Activated CD4-positive, alpha-beta T cell treated with anti-CD3 and anti-CD28 coated beads, Interleukin-2, amount 50 U/mL, for 16 hours (primary cell): ENCODE measurements around the gene ENOPH1.
A peak's percentile ranks its signal among the peaks of the same experiment; 100 is the strongest.
"Not testable (repeated sequence)": the region's sequence is repeated elsewhere in the genome, so short reads cannot be mapped to it uniquely, and the experiment has no call there.

ENCODE experiments used
- DNase-seq: peaks from one replicate; pipeline ENCODE4 v3.0.0-alpha.2; 2020

Gene ENOPH1

GRCh38 chr4:82428969-82429727 is 1.2 kb upstream of the ENOPH1 start:
- DNase-seq, result peak; percentile 95

DNA sequence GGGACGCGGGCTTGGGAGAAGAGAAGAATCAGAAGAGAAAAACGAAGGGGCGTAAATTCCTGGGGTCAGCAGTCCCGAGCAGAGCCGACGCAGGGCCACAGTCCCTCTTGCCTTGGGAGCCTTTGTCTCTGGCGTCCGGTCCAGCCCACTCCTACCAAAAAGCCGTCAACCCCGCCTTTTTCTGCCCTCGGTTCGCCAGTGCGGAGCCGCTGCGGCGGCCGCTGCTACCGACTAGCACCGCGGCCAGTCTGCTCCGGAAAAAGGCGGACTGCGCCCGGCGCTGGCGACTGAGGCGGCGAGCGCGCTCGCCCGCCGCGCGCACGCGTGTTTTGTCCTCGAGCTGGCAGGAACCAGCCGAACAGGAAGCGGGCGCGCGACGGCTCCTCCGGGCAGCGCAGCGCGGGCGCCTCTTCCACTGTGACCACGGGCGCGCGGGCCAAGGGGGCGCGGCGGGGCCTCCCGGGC is 630 bp upstream of the ENOPH1 start:
- no peak for DNase-seq

DNA sequence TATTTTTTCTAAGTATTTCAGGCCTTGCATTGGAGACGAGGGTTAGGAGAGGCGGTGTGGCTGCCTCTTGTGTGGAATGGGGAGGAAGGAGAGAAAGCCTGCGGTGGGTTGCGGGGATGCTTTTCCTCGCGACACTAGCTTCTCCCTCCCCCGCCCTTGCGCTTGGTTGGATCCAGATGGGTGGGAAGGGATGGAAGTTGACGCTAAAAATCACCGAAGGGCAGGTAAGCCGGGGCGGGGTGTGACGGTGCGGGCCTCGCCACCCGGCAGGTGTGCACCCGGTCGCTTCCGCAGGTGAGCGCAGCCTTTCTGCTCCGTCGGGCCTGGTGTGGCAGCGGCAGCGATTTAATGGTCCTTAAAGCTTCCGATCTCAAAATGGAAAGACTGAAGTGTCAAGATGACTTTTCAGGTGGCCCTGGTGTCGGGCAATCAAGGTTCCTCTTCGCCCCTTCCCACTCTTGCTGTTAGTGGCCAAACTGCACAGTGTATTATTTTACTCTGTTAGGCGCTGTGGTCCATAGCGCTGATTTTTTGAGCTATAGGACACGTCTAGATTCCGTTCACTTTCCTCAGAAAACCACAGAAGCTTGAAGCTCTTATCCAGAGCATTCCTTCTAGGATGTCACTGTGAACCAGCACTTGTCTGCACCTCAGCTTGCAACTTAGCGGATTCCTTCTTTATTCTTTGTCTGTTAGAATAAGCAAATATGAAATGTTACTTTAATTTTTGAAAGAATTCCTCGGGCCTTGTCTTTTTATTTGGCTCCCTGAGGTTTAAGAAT is 765 bp downstream of the ENOPH1 start:
- peak; percentile 34 for DNase-seq

GRCh38 chr4:82431831-82432230 is 1.4 kb downstream of the ENOPH1 start:
- no peak for DNase-seq

DNA sequence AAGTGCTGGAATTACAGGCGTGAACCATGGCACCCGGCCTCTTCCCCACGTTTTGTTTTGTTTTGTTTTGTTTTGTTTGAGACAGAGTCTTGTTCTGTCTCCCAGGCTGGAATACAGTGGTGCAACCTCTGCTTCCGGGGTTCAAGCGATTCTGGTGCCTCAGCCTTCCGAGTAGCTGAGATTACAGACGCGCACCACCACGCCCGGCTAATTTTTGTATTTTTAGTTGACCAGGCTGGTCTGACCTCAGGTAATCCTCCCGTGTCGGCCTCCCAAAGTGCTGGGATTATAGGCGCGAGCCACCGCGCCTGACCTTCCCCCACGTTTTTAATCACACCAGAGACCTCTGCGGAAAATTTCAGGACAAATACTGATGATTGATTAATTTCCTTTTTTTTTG is 2.2 kb downstream of the ENOPH1 start:
- no peak for DNase-seq

- peak; percentile 30 for DNase-seq
Observed at GRCh38 chr4:82433791-82434190, 3.4 kb downstream of the ENOPH1 start.

DNA sequence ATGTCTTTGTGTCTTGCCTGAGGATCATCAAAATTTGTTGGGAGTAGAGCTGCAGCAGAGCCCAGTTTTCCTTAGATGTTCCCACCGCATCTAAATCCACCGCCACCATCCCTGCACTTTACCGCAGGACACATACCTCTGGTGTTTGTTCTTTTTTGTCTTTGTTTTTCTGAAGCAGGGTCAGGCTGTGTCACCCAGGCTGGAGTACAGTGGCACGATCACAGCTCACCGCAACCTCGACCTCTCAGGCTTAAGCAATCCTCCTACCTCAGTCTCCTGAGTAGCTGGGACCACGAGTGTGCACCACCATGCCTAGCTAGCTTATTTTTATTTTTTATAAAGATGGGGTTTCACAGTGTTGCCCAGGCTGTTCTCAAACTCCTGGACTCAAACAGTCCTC is 4.6 kb downstream of the ENOPH1 start:
- no peak for DNase-seq

DNA sequence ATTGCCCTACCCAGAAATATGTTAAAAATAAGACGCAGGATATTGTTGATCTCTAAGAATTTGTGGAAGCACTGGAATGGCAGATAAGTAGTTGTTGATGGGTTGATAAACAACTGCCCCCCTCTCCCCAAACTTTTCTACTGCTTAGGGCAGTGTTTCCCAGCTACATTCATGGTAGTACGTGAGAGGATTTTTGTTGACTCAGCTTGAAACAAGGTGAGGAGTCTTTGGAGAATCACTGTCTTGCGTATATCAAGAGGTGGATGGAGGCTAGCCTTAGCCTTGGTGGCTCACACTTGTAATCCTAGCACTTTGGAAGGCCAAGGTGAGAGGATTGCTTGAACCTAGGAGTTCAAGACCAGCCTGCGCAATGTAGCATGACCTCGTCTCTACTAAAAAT is 5.7 kb downstream of the ENOPH1 start:
- no peak for DNase-seq

DNA sequence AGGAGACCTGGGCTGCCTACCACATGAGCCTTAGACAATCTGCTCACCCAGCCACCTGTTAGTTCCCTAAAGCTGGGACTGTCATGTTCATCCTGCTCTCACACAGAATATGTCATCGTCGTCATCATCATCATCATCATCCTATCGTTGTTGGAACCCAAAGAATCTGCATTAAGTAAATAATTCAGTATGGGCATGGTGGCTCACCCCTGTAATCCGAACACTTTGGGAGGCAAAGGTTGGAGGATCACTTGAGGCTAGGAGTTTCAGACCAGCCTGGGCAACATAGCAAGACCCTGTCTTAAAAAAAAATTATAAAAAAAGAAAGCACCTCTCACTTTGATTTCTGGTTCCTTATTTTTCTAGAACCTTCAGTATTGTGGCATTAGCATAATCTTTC is 6.4 kb downstream of the ENOPH1 start:
- no peak for DNase-seq

GRCh38 chr4:82437285-82438005 is 7.1 kb downstream of the ENOPH1 start:
- no peak for DNase-seq

GRCh38 chr4:82439088-82439487 is 8.7 kb downstream of the ENOPH1 start:
- DNase-seq, result no peak

DNA sequence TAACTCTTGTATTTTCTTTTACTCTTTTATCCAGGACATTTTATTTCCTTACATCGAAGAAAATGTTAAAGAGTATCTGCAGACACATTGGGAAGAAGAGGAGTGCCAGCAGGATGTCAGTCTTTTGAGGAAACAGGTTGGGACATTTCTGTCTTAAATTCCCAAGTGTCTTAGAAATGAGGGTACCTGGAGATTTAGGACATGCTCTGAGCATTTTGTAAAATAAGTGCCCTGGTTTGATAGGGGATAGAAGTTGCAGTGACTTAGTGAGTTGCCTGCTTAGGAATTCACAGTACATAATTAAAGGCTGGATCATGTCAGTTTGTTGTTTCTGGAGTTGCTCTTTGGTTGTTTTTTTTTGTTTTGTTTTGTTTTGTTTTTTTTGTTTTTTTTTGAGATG is 17.5 kb downstream of the ENOPH1 start:
- no peak for DNase-seq

DNA sequence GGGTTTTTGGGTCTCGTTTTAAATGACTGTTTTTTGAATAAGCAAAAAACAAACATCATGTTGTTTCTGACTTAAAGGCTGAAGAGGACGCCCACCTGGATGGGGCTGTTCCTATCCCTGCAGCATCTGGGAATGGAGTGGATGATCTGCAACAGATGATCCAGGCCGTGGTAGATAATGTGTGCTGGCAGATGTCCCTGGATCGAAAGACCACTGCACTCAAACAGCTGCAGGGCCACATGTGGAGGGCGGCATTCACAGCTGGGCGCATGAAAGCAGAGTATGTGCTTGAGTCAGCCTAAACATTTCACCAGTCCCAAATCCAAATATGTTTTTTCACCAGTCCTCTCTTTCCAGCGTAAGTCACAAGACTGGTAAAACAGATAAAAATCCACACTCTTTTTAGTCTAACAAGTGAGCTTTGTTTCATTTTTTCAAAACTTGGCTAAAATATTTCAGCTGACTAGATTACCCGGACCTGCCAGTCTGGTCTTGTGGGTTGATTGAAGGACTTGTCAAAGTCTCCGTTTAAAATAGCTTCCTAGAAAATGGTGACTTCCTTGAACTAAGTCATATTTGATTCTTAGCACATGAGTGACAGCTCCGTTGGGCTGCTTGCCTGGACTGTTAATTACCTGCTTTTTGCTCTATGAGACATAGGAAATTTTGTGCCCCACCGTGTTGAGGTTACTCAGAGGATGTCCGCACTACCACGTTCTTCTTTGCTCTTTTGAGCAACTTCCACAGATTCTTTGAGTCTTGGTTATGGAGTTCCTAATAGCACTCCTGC is 20.8 kb downstream of the ENOPH1 start:
- DNase-seq, result no peak

GRCh38 chr4:82452026-82452425 is 21.6 kb downstream of the ENOPH1 start:
- no peak for DNase-seq

GRCh38 chr4:82457266-82457665 is 26.9 kb downstream of the ENOPH1 start:
- DNase-seq, result no peak

DNA sequence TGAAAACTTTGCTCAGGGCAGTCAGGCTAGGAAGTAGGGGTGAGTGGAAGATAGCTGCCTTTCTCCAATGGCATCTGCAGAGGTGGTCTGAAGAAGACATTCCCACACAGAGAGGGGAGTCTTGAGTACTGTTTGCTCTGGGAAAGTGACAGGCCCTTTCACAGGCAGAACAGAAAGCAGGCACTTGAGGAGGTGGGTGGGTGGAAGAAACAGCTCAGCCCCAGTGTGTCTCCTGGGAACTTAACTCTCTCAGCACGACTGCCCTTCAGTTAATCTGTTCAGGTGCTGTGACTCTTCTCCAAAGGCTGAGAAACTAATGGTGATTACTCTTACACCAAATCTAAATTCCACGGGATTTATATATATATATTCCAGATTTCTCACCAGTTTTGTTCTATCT is 28.3 kb downstream of the ENOPH1 start:
- DNase-seq, result no peak

- DNase-seq, result no peak
Observed at GRCh38 chr4:82461710-82462109, 31.3 kb downstream of the ENOPH1 start.

- DNase-seq, result peak; percentile 88
Observed at GRCh38 chr4:82462415-82462831, 32.0 kb downstream of the ENOPH1 start.

DNA sequence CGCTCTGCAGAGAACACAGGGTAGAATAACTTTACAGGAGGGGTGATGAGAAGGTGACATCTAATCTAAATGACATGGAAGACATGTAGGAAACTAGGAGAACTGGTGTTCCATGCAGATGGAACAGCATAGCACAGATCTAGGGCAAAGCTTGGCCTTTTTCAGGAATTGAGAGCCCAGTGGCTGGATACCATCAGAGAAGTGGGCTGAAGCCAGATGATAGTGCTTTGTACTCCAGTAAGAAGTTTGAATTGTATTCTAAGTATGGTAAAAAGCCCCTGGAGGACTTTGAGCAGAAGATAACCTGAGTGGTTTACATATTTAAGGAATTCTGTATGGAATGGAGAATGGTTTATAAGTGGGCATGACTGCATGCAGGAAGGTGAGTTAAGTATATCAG is 32.8 kb downstream of the ENOPH1 start:
- no peak for DNase-seq

DNA sequence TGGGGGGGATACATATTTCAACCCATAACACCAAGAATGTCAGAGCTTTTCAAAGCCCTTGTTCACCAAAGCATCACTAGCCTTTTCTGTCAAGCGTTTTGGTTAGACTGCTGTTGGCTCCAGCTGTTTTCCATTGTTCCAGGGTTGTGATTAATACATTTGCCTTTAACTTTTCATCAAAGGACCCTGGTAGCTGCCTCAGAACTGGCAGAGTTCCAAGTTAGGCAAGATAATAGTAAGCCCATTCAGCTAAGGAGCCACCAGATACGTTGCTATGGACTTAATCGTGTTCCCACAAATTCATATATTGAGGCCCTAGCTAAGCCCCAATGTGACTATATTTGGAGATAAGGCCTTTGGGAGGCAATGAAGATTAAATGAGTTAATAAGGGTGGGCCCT is 37.1 kb downstream of the ENOPH1 start:
- DNase-seq, result no peak

- no peak for DNase-seq
Observed at GRCh38 chr4:82469791-82470345, 39.5 kb downstream of the ENOPH1 start.

DNA sequence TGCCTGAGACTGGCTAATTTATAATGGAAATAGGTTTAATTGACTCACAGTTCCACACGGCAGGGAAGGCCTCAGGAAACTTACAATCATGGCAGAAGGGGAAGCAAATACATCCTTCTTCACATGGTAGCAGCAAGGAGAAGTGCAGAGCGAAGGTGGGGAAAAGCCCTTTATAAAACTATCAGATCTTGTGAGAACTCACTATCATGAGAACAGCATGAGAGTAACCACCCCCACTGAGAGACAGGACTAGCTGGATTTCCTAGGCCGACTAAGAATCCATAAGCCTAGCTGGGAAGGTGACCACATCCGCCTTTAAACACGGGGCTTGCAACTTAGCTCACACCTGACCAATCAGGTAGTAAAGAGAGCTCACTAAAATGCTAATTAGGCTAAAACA is 42.7 kb downstream of the ENOPH1 start:
- DNase-seq, result not testable (repeated sequence)
